ENCODE results near the gene HOXC9.

The HOXC9 gene

GRCh38 chr12:54029529-54030441, 29.8 kb downstream of the HOXC9 start:
- no peak for DNase-seq

DNA sequence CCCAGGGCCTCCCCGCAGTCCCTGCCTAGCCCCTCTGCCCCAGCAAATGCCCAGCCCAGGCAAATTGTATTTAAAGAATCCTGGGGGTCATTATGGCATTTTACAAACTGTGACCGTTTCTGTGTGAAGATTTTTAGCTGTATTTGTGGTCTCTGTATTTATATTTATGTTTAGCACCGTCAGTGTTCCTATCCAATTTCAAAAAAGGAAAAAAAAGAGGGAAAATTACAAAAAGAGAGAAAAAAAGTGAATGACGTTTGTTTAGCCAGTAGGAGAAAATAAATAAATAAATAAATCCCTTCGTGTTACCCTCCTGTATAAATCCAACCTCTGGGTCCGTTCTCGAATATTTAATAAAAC, 30.5 kb downstream of the HOXC9 start:
- no peak for DNase-seq

- peak; percentile 89 for DNase-seq
Measured at GRCh38 chr12:54030889-54031471, 31.0 kb downstream of the HOXC9 start.

DNA sequence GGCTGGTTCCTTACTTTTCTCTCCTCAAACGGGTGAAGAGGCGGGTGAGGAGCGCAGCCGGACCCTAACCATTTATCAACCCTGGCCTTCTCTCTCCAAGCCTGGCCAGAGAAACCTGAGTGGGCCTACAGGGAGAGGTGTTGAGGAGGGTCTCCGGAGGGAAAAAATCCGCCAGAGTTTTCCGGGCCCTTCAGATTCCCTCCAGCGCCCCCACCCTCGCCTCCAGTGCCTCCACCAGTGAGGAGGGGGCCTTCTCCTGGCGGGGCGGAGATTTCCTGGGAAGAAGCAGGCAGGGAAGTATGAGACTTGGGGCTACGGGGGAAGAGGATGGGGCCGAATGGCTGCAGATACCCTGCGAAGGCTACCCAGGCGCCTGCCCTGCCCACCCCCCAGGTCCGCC, 31.5 kb downstream of the HOXC9 start:
- no peak for DNase-seq

DNA sequence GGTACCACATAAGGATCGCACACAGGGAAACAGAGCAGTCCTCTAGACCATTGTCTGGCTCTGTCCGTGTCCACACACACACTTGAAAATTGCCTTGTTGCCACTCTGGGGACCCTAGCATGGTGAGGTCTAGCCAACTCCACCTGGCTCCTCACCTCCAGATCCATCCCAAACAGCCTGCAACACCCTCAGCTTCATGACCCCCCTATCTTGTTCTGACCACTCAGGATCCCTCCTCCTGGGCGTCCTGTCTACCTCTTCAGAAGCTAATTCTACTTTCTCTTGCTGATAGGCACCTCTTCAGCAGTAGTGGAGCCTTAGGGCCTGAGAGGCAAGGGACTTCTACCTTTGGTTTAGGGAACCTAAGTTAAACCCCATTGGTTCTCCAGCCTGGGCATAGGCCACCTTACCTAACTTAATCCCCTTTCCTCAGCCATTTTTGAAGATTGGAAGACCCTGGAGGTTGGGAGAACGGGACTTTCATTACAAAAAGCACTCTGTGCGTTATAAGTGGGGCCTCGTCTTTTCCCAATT, 32.2 kb downstream of the HOXC9 start:
- DNase-seq, result no peak

- peak; percentile 96 for DNase-seq
Measured at GRCh38 chr12:54032627-54033100, 32.7 kb downstream of the HOXC9 start, which contains the start of gene HOXC5. HOXC5 (plus strand) TSS chr12:54033050; CDS start chr12:54033123, 73 bp downstream.

- peak; percentile 64 for DNase-seq
Measured at GRCh38 chr12:54033106-54033979, 33.4 kb downstream of the HOXC9 start.

GRCh38 chr12:54033980-54034784, 34.2 kb downstream of the HOXC9 start:
- peak; percentile 89 for DNase-seq

- no peak for DNase-seq
Measured at GRCh38 chr12:54034785-54035310, 34.9 kb downstream of the HOXC9 start.

- no peak for DNase-seq
Measured at GRCh38 chr12:54035568-54036264, 35.8 kb downstream of the HOXC9 start.

DNA sequence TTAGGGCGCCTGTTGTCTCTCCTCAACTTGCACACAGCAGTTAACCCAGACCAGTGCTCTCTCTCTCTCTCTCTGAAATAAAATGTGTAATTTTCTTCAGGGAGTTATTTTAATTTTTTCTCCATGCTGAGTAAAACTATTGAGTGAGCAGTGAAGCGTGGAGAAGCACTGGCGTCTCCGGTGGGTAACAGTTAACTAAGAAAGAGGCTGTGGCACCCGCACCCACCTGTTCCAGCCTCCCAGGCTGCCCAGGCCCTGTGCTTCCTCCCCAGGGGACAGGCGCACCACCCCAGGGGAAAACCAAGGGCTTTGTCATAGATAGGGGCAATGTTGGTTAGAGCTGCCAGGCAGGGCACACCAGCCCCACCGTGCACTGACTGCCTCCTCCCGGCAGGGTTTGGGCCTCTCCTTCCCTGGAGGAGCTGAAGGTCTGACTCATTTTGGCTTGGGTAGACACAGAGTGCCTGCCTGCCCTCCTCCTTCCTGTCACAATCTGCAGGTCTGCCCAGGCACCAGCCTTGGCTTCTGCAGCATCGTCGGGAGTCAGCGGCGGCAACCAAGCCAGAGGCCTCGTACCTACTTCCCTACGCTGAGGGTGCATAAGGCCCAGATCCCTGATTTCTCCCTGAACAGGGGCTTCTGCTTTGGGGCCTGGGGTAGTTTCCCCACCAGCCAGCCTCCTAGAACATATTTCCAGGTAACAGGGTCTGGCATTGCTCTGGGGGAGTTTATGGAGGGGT, 36.8 kb downstream of the HOXC9 start:
- DNase-seq, result peak; percentile 61

DNA sequence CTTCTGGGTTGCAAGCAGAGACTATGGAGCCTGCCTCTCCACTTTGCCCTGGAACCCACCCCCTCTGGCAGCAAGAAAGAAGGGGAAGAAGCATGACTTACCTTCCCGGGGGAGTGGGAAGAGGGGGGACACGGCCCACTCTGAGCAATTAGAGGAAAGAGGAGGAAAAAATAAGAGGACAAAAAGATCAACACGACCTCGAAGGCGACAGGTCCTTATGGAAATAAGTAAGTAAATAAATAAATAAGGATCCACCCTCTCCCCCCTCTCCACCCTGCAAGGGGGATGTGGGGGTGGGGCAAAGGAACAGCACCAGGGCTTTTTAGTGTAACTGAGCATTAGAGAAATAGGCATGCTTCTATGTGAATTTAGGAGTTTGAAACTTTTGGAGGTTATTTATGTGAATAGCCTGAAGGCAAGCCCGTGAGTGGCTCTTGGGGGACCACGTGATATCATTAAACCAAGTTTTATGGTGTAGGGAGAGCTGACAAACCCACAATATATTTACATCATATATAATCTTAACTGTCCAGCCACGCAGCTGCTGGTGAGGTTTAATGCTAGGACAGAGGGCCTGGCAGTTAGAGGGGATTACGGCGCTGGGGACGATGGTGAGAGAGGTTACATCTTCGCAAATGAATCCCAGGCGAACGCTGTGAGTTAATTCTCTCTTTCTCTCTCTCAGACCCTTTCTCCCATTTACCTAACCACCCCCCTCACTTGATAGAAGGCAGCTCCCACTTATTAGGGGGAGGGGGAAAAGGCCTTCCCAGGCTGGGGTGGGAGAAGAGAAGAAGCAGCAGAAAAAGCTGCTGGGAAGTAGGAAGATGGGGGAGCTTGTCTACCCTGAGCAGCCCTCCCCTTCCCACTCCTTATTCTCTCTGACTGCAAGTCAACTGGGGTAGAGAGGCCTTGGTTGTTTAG, 37.7 kb downstream of the HOXC9 start:
- DNase-seq, result no peak

- DNase-seq, result no peak
Measured at GRCh38 chr12:54038284-54038870, 38.4 kb downstream of the HOXC9 start.

DNA sequence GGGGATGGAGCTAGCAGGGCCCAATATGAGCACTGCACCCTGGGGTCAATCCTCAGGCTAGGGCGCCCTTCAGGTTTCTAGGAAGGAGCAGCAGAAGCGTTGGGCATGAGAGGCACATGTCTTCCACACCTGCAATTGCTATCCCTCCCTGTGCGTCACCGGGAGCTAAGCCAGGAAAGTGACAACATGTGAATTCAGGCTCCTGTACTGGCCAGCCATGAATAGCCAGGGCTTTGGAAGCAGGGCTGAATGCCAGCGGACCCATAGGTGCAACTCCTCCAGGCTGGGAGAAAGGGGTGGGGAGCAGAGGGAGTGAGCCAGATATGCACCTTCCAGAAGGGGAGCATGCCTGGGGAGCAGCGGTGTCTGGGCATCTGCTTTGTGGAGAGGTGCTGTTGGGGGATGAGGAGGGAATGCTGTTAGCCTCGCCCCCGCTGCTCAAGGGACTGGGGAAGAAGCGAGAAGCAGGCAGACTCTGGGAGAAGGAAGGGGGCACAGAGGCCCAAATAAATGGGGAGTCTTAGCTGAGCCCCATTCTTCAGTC, 39.0 kb downstream of the HOXC9 start:
- peak; percentile 57 for DNase-seq

GRCh38 chr12:54039417-54040147, 39.6 kb downstream of the HOXC9 start:
- DNase-seq, result peak; percentile 79

DNA sequence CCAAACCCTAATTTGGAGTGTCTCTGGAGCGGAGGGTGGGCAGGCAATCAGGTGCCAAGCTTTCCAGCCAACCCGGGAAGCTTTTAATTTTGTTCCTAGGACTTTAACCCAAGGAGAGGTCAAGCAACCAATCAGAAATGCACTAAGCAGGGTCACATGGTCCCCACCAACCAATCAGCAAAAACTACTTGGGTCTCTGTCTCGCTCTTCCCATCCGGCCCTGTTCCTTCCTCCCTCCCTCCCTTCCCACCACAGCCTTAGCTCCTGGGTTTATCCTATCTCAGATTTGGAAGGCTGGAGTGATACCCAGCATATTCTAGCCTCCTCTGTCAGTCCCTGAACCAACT, 40.2 kb downstream of the HOXC9 start:
- no peak for DNase-seq

- no peak for DNase-seq
Measured at GRCh38 chr12:54040648-54041047, 40.7 kb downstream of the HOXC9 start.
